GM12874 (cell line): ENCODE results near the gene NOL4L.

Experiments used
- CTCF ChIP-seq: IDR thresholded peaks from 2 replicates; pipeline ENCODE4 v1.5.1; 2011; ENCODE audit warnings: low read depth, mild to moderate bottlenecking, control low read depth, low read length, moderate library complexity; ENCODE audit not compliant: insufficient read depth

Gene NOL4L

GRCh38 chr20:32474717-32474966, 110.5 kb downstream of the NOL4L start:
- TF ChIP-seq CTCF: no peak

GRCh38 chr20:32474009-32474716, 111.0 kb downstream of the NOL4L start:
- no peak for TF ChIP-seq CTCF

- TF ChIP-seq CTCF: no peak
Observed at GRCh38 chr20:32473231-32474008, 111.7 kb downstream of the NOL4L start.

- no peak for TF ChIP-seq CTCF
Observed at GRCh38 chr20:32472581-32473207, 112.4 kb downstream of the NOL4L start.

GRCh38 chr20:32470940-32471339, 114.2 kb downstream of the NOL4L start:
- TF ChIP-seq CTCF: no peak

- TF ChIP-seq CTCF: peak; percentile 46
Observed at GRCh38 chr20:32470025-32470861, 114.9 kb downstream of the NOL4L start.

- TF ChIP-seq CTCF: no peak
Observed at GRCh38 chr20:32468860-32469259, 116.3 kb downstream of the NOL4L start.
